Nephron progenitor cell (in vitro differentiated cells): Measurements from ENCODE around the gene COX4I2.
A peak's percentile ranks its signal among the peaks of the same experiment; 100 is the strongest.

ENCODE experiments used
- DNase-seq: peaks from one replicate; pipeline ENCODE4 v3.0.0; 2021
- H3K27ac Mint-ChIP-seq: 2 replicates; pipeline ENCODE4 v1.8.0; 2021; ENCODE audit warnings: mild to moderate bottlenecking, moderate library complexity, mixed read lengths
- H3K27me3 Mint-ChIP-seq: 2 replicates; pipeline ENCODE4 v1.8.0; 2021; ENCODE audit warnings: mild to moderate bottlenecking, low read depth, mixed read lengths; ENCODE audit not compliant: poor library complexity
- H3K36me3 Mint-ChIP-seq: 2 replicates; pipeline ENCODE4 v1.8.0; 2021; ENCODE audit warnings: low read depth, mixed read lengths
- H3K4me1 Mint-ChIP-seq: 2 replicates; pipeline ENCODE4 v1.8.0; 2021; ENCODE audit warnings: mixed read lengths
- H3K4me3 Mint-ChIP-seq: 2 replicates; pipeline ENCODE4 v1.8.0; 2021; ENCODE audit warnings: mild to moderate bottlenecking, moderate library complexity, mixed read lengths
- H3K9me3 Mint-ChIP-seq: 2 replicates; pipeline ENCODE4 v1.8.0; 2021; ENCODE audit warnings: mild to moderate bottlenecking, moderate library complexity, mixed read lengths
- CTCF ChIP-seq: fragments of 200-600 bp; sonication (generic); IDR thresholded peaks from 2 replicates; pipeline ENCODE4 v1.5.0; 2021; ENCODE audit warnings: antibody characterized with exemption

Gene COX4I2

GRCh38 chr20:31602779-31603441 is 34.8 kb upstream of the COX4I2 start:
- no peak for TF ChIP-seq CTCF
- Mint-ChIP-seq H3K36me3 (peaks cover 6% of the 10 kb centered on the region), H3K27me3 (peaks cover 3% of the 10 kb centered on the region), H3K27ac (peak overlapping the region; percentile 100), H3K4me1 (peaks cover 29% of the 10 kb centered on the region), H3K9me3 (peaks cover 5% of the 10 kb centered on the region), H3K4me3 (peak overlapping the region; percentile 64)
- peak; percentile 16 for DNase-seq

- H3K9me3 Mint-ChIP-seq: peaks cover 5% of the 10 kb centered on the region
- TF ChIP-seq CTCF: no peak
- H3K4me1 Mint-ChIP-seq: peaks cover 38% of the 10 kb centered on the region
These were observed 33.7 kb upstream of the COX4I2 start for GRCh38 chr20:31603822-31604566.

GRCh38 chr20:31604567-31605030 is 33.1 kb upstream of the COX4I2 start:
- Mint-ChIP-seq H3K27ac (peak overlapping the region; percentile 100), H3K27me3 (peaks cover 3% of the 10 kb centered on the region), H3K9me3 (peaks cover 5% of the 10 kb centered on the region), H3K36me3 (peaks cover 6% of the 10 kb centered on the region), H3K4me3 (peak overlapping the region; percentile 96), H3K4me1 (peaks cover 39% of the 10 kb centered on the region)
- DNase-seq: no peak
- no peak for TF ChIP-seq CTCF

More at GRCh38 chr20:31603822-31604566, 33.7 kb upstream of the COX4I2 start:
- peak overlapping the region; percentile 100 for H3K27ac Mint-ChIP-seq
- peak overlapping the region; percentile 96 for H3K4me3 Mint-ChIP-seq
- H3K36me3 Mint-ChIP-seq: peaks cover 6% of the 10 kb centered on the region
- peak; percentile 99 for DNase-seq
- H3K27me3 Mint-ChIP-seq: peaks cover 3% of the 10 kb centered on the region

GRCh38 chr20:31605031-31605901 is 32.4 kb upstream of the COX4I2 start, which contains the start of gene ID1:
ID1 (plus strand) TSS chr20:31605289; CDS start chr20:31605388, 99 bp downstream.
- peaks cover 6% of the 10 kb centered on the region for H3K36me3 Mint-ChIP-seq
- peaks cover 5% of the 10 kb centered on the region for H3K9me3 Mint-ChIP-seq
- H3K27me3 Mint-ChIP-seq: peaks cover 3% of the 10 kb centered on the region
- H3K27ac Mint-ChIP-seq: peak within 1 kb of the TSS; percentile 100
- no peak for TF ChIP-seq CTCF
- peaks cover 39% of the 10 kb centered on the region for H3K4me1 Mint-ChIP-seq
- peak; percentile 94 for DNase-seq
- peak within 1 kb of the TSS; percentile 96 for H3K4me3 Mint-ChIP-seq

- Mint-ChIP-seq H3K36me3 (peaks cover 6% of the 10 kb centered on the region), H3K4me1 (peaks cover 39% of the 10 kb centered on the region), H3K27ac (peak overlapping the region; percentile 100), H3K9me3 (no peaks in the 10 kb centered on the region), H3K4me3 (peak overlapping the region; percentile 96), H3K27me3 (peaks cover 3% of the 10 kb centered on the region)
- DNase-seq: peak; percentile 45
- no peak for TF ChIP-seq CTCF
These were observed 31.6 kb upstream of the COX4I2 start for GRCh38 chr20:31605902-31606803.
